HepG2 (cell line): ENCODE measurements around the gene STK24. TPM values are rescaled to one million over a fixed set of nuclear protein-coding genes. Genes with fewer than 3 reads are reported as not detected.

Experiments used
- BCL6 ChIP-seq: IDR thresholded peaks from 2 replicates; pipeline ENCODE4 v1.6.1; 2016; ENCODE audit warnings: missing genetic modification reagents, missing compliant biosample characterization
- CCDC6 ChIP-seq: sonication (generic); formaldehyde crosslinking; IDR thresholded peaks from 2 replicates; pipeline ENCODE4 v1.8.1; 2022; ENCODE audit warnings: mild to moderate bottlenecking, missing genetic modification reagents, moderate library complexity
- ELF1 ChIP-seq: sonication (generic); formaldehyde crosslinking; IDR thresholded peaks from 2 replicates; pipeline ENCODE4 v1.4.0; 2020; ENCODE audit warnings: missing genetic modification reagents
- HIVEP1 ChIP-seq: sonication (generic); formaldehyde crosslinking; IDR thresholded peaks from 2 replicates; pipeline ENCODE4 v1.4.0; 2020; ENCODE audit warnings: mild to moderate bottlenecking, missing genetic modification reagents
- JUNB ChIP-seq: sonication (generic); formaldehyde crosslinking; IDR thresholded peaks from 2 replicates; pipeline ENCODE4 v1.8.0; 2022; ENCODE audit warnings: missing genetic modification reagents, mild to moderate bottlenecking, borderline replicate concordance
- MAX ChIP-seq: IDR thresholded peaks from 2 replicates; pipeline ENCODE4 v1.6.1; 2012; ENCODE audit warnings: inconsistent platforms
- MED1 ChIP-seq: sonication (generic); formaldehyde crosslinking; IDR thresholded peaks from 2 replicates; pipeline ENCODE4 v1.4.0; 2020; ENCODE audit warnings: missing genetic modification reagents
- NR2C2 ChIP-seq: sonication (generic); formaldehyde crosslinking; IDR thresholded peaks from 2 replicates; pipeline ENCODE4 v1.4.0; 2020; ENCODE audit warnings: missing genetic modification reagents, mild to moderate bottlenecking, moderate library complexity, borderline replicate concordance
- SRF ChIP-seq: IDR thresholded peaks from 2 replicates; pipeline ENCODE4 v1.6.1; 2011; ENCODE audit warnings: mild to moderate bottlenecking, low read depth, low read length, moderate library complexity
- ZGPAT ChIP-seq: IDR thresholded peaks from 2 replicates; pipeline ENCODE4 v1.6.1; 2016; ENCODE audit warnings: mild to moderate bottlenecking
- ZNF280D ChIP-seq: sonication (generic); formaldehyde crosslinking; IDR thresholded peaks from 2 replicates; pipeline ENCODE4 v1.5.1; 2020; ENCODE audit warnings: mild to moderate bottlenecking, missing genetic modification reagents
- ZNF362 ChIP-seq: sonication (generic); formaldehyde crosslinking; IDR thresholded peaks from 2 replicates; pipeline ENCODE4 v1.4.0; 2020; ENCODE audit warnings: missing genetic modification reagents, mild to moderate bottlenecking, borderline replicate concordance
- ZNF574 ChIP-seq: sonication (generic); formaldehyde crosslinking; IDR thresholded peaks from 2 replicates; pipeline ENCODE4 v1.4.0; 2020; ENCODE audit warnings: missing genetic modification reagents
- polyA plus RNA-seq, 8 experiments: library from polyadenylated mRNA; depleted of rRNA in 3 of 8; stranded (reverse) in 7 of 8; unstranded in 1 of 8; fragments of >200 nt; fragmentation: Illumina TruSeq in 4 of 8; extraction: Trizol in 4 of 8; gene quantifications; 2 replicates each; pipeline versions ENCODE4 v1.2.1 to v1.2.3, GENCODE V29; 2011 to 2016; ENCODE audit warnings: low read depth in 4 of 8, missing spikeins in 1 of 8, mixed read lengths in 1 of 8; ENCODE audit not compliant: insufficient read depth in 1 of 8
- total RNA-seq, 5 experiments: library from RNA; depleted of rRNA; stranded (reverse); fragments of >200 nt; fragmentation: Illumina TruSeq; extraction: Trizol; gene quantifications; 2 replicates each; pipeline ENCODE4 v1.2.3, GENCODE V29; 2016; ENCODE audit warnings: low read depth in 1 of 5

Gene STK24
- total and polyA plus RNA-seq, 2 of the 13 experiments (the other 11 are each of a cell fraction or from before 2014, with no cell fraction given) = 51.3 to 73.0 TPM

GRCh38 chr13:98569494-98570367 is 7.2 kb downstream of the STK24 start (continued):
- peak; percentile 76 for TF ChIP-seq ELF1
- TF ChIP-seq SRF = peak; percentile 57; the same call in 1 of the 2 replicates
- TF ChIP-seq ZNF280D (CRISPR knock-in tag) = 0 out of 2 replicates have a peak, but pooled peaks have one; percentile 48
- TF ChIP-seq CCDC6 = peak; percentile 81
- TF ChIP-seq NR2C2 (CRISPR knock-in tag) = peak; percentile 67; the same call in 1 of the 2 replicates
- peak; percentile 40; the same call in 1 of the 2 replicates for TF ChIP-seq HIVEP1 (CRISPR knock-in tag)
- peak; percentile 75 for TF ChIP-seq MAX
- TF ChIP-seq ZGPAT (CRISPR knock-in tag) = peak; percentile 76
- peak; percentile 89 for TF ChIP-seq BCL6 (CRISPR knock-in tag)
- peak; percentile 50; the same call in 1 of the 2 replicates for TF ChIP-seq ZNF574
- peak; percentile 98 for TF ChIP-seq ZNF362 (CRISPR knock-in tag)
- TF ChIP-seq JUNB (CRISPR knock-in tag) = 0 out of 2 replicates have a peak, but pooled peaks have one; percentile 37
- TF ChIP-seq MED1 (CRISPR knock-in tag) = peak; percentile 95
